ENCODE measurements around the gene STXBP5.
"Not testable (repeated sequence)": the region's sequence is repeated elsewhere in the genome, so short reads cannot be mapped to it uniquely, and the experiment has no call there.

The STXBP5 gene

DNA sequence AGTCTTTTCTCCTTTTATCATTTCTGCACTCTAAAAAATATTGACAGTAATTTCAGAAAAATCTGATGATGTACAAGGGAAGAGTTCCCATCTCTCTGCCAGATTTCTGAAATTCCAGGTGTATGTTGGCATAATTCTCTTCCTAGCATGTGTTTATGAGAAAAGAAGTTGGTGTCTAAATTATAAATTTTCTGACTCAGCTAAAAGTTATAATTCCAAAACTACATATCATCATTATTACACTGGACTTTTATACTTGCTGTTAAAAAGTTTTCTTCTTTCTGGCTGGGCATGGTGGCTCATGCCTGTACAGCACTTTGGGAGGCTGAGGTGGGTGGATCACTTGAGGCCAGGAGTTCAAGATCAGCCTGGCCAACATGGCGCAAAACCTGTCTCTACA lies 168.6 kb downstream of the STXBP5 start:
- H3K27me3 ChIP-seq (replicated peaks in 2 of 5; ENCODE audit: control insufficient read depth in 4 of 5, insufficient read depth in 5 of 5, low read length in 4 of 5) = no peaks in the 10 kb centered on the region
- H3K9me3 ChIP-seq (ENCODE audit: control extremely low read depth in 1 of 5, control insufficient read depth in 4 of 5, insufficient read depth in 2 of 5, low read depth in 1 of 5, low read length in 4 of 5) = no peaks in the 10 kb centered on the region
- no peak overlapping the region for H3K27ac ChIP-seq (ENCODE audit: insufficient read depth in 1 of 2, low read depth in 1 of 2, low read length in 2 of 2, poor library complexity in 1 of 2, severe bottlenecking in 2 of 2)
- H3K36me3 ChIP-seq (ENCODE audit: control insufficient read depth in 4 of 4, insufficient read depth in 4 of 4, low read length in 3 of 4) = peaks cover 5 to 27% (median 14%) of the 10 kb centered on the region in 4 experiments
- H3K4me3 ChIP-seq (ENCODE audit: control insufficient read depth in 1 of 7, extremely low read depth in 1 of 7, insufficient read depth in 4 of 7, low read depth in 2 of 7, low read length in 6 of 7) = no peak overlapping the region
- H3K4me1 ChIP-seq (ENCODE audit: control extremely low read depth in 1 of 4, control insufficient read depth in 4 of 4, insufficient read depth in 4 of 4, low read length in 3 of 4) = no peaks in the 10 kb centered on the region
- no CpG with 5 or more reads among the region's 1 CpG for WGBS (ENCODE audit: insufficient coverage)
- ChIA-PET POLR2A (no interaction called here), CTCF (interaction anchor here (0.6 kb wide), 1 partner anchor 10 kb away, joined by 3 read pairs; no protein-coding TSS in a partner anchor)
- DNase-seq = no peak

GRCh38 chr6:147378819-147379218 lies 174.6 kb downstream of the STXBP5 start:
- DNase-seq = no peak
- no peak overlapping the region for H3K4me3 ChIP-seq (ENCODE audit: control insufficient read depth in 1 of 7, extremely low read depth in 1 of 7, insufficient read depth in 4 of 7, low read depth in 2 of 7, low read length in 6 of 7)
- no peaks in the 10 kb centered on the region for H3K27me3 ChIP-seq (replicated peaks in 2 of 5; ENCODE audit: control insufficient read depth in 4 of 5, insufficient read depth in 5 of 5, low read length in 4 of 5)
- CTCF ChIA-PET = interaction anchor here (0.9 kb wide), 1 partner anchor 9 kb away, joined by 3 read pairs; no protein-coding TSS in a partner anchor
- POLR2A ChIA-PET = no interaction called here
- peaks cover 0 to 6% (median 0%) of the 10 kb centered on the region in 5 experiments for H3K9me3 ChIP-seq (ENCODE audit: control extremely low read depth in 1 of 5, control insufficient read depth in 4 of 5, insufficient read depth in 2 of 5, low read depth in 1 of 5, low read length in 4 of 5)
- H3K4me1 ChIP-seq (ENCODE audit: control extremely low read depth in 1 of 4, control insufficient read depth in 4 of 4, insufficient read depth in 4 of 4, low read length in 3 of 4) = no peaks in the 10 kb centered on the region
- peaks cover 7 to 64% (median 31%) of the 10 kb centered on the region in 4 experiments for H3K36me3 ChIP-seq (ENCODE audit: control insufficient read depth in 4 of 4, insufficient read depth in 4 of 4, low read length in 3 of 4)
- no CpG with 5 or more reads among the region's 1 CpG for WGBS (ENCODE audit: insufficient coverage)
- H3K27ac ChIP-seq (ENCODE audit: insufficient read depth in 1 of 2, low read depth in 1 of 2, low read length in 2 of 2, poor library complexity in 1 of 2, severe bottlenecking in 2 of 2) = no peak overlapping the region

GRCh38 chr6:147380841-147381240 lies 176.6 kb downstream of the STXBP5 start:
- H3K27ac ChIP-seq (ENCODE audit: insufficient read depth in 1 of 2, low read depth in 1 of 2, low read length in 2 of 2, poor library complexity in 1 of 2, severe bottlenecking in 2 of 2); CTCF ChIA-PET; H3K27me3 ChIP-seq (replicated peaks in 2 of 5; ENCODE audit: control insufficient read depth in 4 of 5, insufficient read depth in 5 of 5, low read length in 4 of 5); H3K9me3 ChIP-seq (ENCODE audit: control extremely low read depth in 1 of 5, control insufficient read depth in 4 of 5, insufficient read depth in 2 of 5, low read depth in 1 of 5, low read length in 4 of 5); H3K4me1 ChIP-seq (ENCODE audit: control extremely low read depth in 1 of 4, control insufficient read depth in 4 of 4, insufficient read depth in 4 of 4, low read length in 3 of 4); H3K4me3 ChIP-seq (ENCODE audit: control insufficient read depth in 1 of 7, extremely low read depth in 1 of 7, insufficient read depth in 4 of 7, low read depth in 2 of 7, low read length in 6 of 7); DNase-seq; POLR2A ChIA-PET: not testable (repeated sequence)
- H3K36me3 ChIP-seq (ENCODE audit: control insufficient read depth in 4 of 4, insufficient read depth in 4 of 4, low read length in 3 of 4) = peaks cover 13 to 76% (median 47%) of the 10 kb centered on the region in 4 experiments
- 100% methylated on average over 2 of the region's 3 CpGs for WGBS (ENCODE audit: insufficient coverage)

DNA sequence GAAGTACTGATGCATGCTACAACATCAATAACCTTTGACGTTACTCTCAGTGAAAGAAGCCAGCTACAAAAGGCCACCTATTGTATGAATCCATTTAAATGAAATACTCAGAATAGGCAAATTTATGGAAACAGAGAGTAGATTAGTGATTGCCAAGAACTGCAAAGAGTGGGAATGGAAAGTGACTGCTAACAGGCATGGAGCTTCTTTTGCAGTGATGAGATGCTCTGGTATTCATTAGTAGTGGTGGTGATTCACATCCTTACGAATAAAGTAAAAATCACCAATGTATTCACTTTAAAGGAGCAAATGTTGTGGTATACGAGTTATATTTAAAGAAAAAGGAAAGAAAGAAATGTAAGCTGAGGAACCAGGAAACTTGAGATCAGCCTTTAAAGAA lies 177.5 kb downstream of the STXBP5 start:
- 86% methylated on average over 1 of the region's 3 CpGs for WGBS (ENCODE audit: insufficient coverage)
- Histone ChIP-seq H3K9me3 (ENCODE audit: control extremely low read depth in 1 of 5, control insufficient read depth in 4 of 5, insufficient read depth in 2 of 5, low read depth in 1 of 5, low read length in 4 of 5) (peaks cover 0 to 6% (median 0%) of the 10 kb centered on the region in 5 experiments), H3K27me3 (replicated peaks in 2 of 5; ENCODE audit: control insufficient read depth in 4 of 5, insufficient read depth in 5 of 5, low read length in 4 of 5) (no peaks in the 10 kb centered on the region), H3K4me3 (ENCODE audit: control insufficient read depth in 1 of 7, extremely low read depth in 1 of 7, insufficient read depth in 4 of 7, low read depth in 2 of 7, low read length in 6 of 7) (no peak overlapping the region), H3K4me1 (ENCODE audit: control extremely low read depth in 1 of 4, control insufficient read depth in 4 of 4, insufficient read depth in 4 of 4, low read length in 3 of 4) (no peaks in the 10 kb centered on the region), H3K27ac (ENCODE audit: insufficient read depth in 1 of 2, low read depth in 1 of 2, low read length in 2 of 2, poor library complexity in 1 of 2, severe bottlenecking in 2 of 2) (no peak overlapping the region), H3K36me3 (ENCODE audit: control insufficient read depth in 4 of 4, insufficient read depth in 4 of 4, low read length in 3 of 4) (peaks cover 13 to 68% (median 40%) of the 10 kb centered on the region in 4 experiments)
- ChIA-PET CTCF (interaction anchor here (1.1 to 3.0 kb wide), 5 partner anchors 9 to 82 kb away, joined by 3 to 8 read pairs (median 4); no protein-coding TSS in a partner anchor), POLR2A (no interaction called here)
- no peak for DNase-seq

DNA sequence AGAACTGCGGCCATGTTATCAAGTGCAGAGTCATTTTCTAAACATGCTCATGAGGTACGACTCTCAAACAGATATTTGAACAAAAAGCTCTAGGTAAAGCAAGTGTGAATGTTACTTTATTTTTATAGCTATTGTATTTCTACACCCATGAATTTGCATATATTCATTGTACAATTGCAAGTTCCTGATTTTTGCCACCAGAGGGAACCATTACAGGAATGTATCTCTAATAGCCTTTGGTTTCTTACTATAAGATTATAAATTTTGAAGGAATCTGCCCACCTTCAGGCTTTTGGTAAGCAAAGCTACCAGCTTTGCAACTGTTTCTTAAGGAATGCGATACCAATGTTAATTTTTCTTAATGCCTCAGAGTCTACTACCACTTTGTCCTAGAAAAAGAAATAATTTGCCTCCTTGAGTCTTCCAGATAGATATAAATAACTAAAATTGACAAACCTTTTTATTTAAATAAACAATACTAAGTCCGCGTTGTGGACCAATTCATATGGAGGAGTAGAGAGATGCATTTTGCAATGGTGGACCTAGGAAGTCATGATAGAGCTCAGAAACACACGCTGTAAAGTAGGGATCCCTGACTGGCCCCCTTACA lies 178.8 kb downstream of the STXBP5 start:
- Histone ChIP-seq H3K9me3 (ENCODE audit: control extremely low read depth in 1 of 5, control insufficient read depth in 4 of 5, insufficient read depth in 2 of 5, low read depth in 1 of 5, low read length in 4 of 5) (peaks cover 0 to 6% (median 0%) of the 10 kb centered on the region in 5 experiments), H3K4me1 (ENCODE audit: control extremely low read depth in 1 of 4, control insufficient read depth in 4 of 4, insufficient read depth in 4 of 4, low read length in 3 of 4) (no peaks in the 10 kb centered on the region), H3K27ac (ENCODE audit: insufficient read depth in 1 of 2, low read depth in 1 of 2, low read length in 2 of 2, poor library complexity in 1 of 2, severe bottlenecking in 2 of 2) (no peak overlapping the region), H3K27me3 (replicated peaks in 2 of 5; ENCODE audit: control insufficient read depth in 4 of 5, insufficient read depth in 5 of 5, low read length in 4 of 5) (no peaks in the 10 kb centered on the region), H3K4me3 (ENCODE audit: control insufficient read depth in 1 of 7, extremely low read depth in 1 of 7, insufficient read depth in 4 of 7, low read depth in 2 of 7, low read length in 6 of 7) (no peak overlapping the region), H3K36me3 (ENCODE audit: control insufficient read depth in 4 of 4, insufficient read depth in 4 of 4, low read length in 3 of 4) (peaks cover 15 to 55% (median 38%) of the 10 kb centered on the region in 4 experiments)
- CTCF ChIA-PET = interaction anchor here (1.1 to 3.0 kb wide), 9 partner anchors 10 to 782 kb away, joined by 3 to 9 read pairs (median 3); no protein-coding TSS in a partner anchor
- DNase-seq = peak; percentile 25 to 60 (median 50)
- WGBS (ENCODE audit: insufficient coverage) = 100% methylated on average over 2 of the region's 6 CpGs
- POLR2A ChIA-PET = no interaction called here

- no CpG with 5 or more reads among the region's 2 CpGs for WGBS (ENCODE audit: insufficient coverage)
- DNase-seq = peak in 1 of 3 donors; percentile 5
- H3K4me1 ChIP-seq (ENCODE audit: control extremely low read depth in 1 of 4, control insufficient read depth in 4 of 4, insufficient read depth in 4 of 4, low read length in 3 of 4) = no peaks in the 10 kb centered on the region
- ChIA-PET CTCF (interaction anchor here (1.1 to 3.0 kb wide), 4 partner anchors 13 to 479 kb away, joined by 3 to 8 read pairs (median 3); no protein-coding TSS in a partner anchor), POLR2A (no interaction called here)
- H3K27ac ChIP-seq (ENCODE audit: insufficient read depth in 1 of 2, low read depth in 1 of 2, low read length in 2 of 2, poor library complexity in 1 of 2, severe bottlenecking in 2 of 2) = no peak overlapping the region
- peaks cover 11 to 48% (median 34%) of the 10 kb centered on the region in 4 experiments for H3K36me3 ChIP-seq (ENCODE audit: control insufficient read depth in 4 of 4, insufficient read depth in 4 of 4, low read length in 3 of 4)
- no peaks in the 10 kb centered on the region for H3K27me3 ChIP-seq (replicated peaks in 2 of 5; ENCODE audit: control insufficient read depth in 4 of 5, insufficient read depth in 5 of 5, low read length in 4 of 5)
- no peak overlapping the region for H3K4me3 ChIP-seq (ENCODE audit: control insufficient read depth in 1 of 7, extremely low read depth in 1 of 7, insufficient read depth in 4 of 7, low read depth in 2 of 7, low read length in 6 of 7)
- peaks cover 0 to 2% (median 0%) of the 10 kb centered on the region in 5 experiments for H3K9me3 ChIP-seq (ENCODE audit: control extremely low read depth in 1 of 5, control insufficient read depth in 4 of 5, insufficient read depth in 2 of 5, low read depth in 1 of 5, low read length in 4 of 5)
Measured at GRCh38 chr6:147384029-147384428, 179.8 kb downstream of the STXBP5 start.
